ENCODE data around the gene UQCR11.
A peak's percentile ranks its signal among the peaks of the same experiment; 100 is the strongest.

Gene UQCR11

DNA sequence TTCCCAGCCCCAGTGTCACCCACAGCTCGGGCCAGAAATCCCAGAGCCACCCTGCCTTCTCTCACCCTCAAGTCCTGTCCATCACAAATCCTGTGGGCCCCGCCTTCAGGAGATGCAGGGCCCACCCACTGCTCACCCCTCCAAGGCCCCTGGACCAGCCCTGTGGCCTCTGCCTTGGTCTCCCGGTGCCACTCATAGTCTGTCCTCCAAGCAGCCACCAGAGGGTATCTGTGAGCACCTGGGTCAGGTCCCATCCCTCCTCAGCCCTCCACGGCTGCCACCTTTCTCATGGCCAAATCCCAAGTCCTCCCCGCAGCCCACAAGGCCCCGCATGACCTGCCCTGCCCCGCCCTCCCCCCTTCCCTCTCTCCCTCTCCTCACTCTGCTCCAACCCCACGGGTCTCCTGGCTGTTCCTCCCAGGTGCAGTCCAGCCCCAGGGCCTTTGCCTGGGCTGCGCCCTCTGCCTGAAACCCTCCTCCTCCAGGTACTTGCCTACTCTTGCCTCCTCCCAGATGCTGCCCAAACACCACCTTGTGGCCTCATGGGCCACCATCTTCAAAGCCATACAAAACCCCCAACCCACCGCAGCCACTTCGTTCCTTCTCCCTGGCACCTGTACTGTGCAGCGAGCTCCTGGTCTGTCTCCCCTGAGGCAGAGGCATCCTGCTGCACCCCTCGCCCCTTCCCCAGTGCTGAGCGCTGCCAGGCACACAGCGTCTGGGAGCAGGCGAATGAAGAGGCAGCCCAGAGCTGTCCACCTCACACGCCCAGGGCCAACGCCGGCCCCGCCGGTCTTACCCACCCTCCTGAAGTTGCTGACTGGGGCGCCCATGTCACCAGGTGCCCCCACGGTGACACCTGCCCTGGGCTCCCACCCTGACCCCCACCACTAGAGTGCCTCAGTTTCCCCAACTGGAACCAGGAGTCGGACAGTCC lies 13.2 kb upstream of the UQCR11 start:
- POLR2A ChIA-PET = no interaction called here
- H3K4me3 ChIP-seq (ENCODE audit: low read depth, low read length) = no peak overlapping the region
- CTCF ChIA-PET = interaction anchor here (1.9 kb wide), 1 partner anchor 12 kb away, joined by 6 read pairs; no protein-coding TSS in a partner anchor
- TF ChIP-seq, protein P1, sequence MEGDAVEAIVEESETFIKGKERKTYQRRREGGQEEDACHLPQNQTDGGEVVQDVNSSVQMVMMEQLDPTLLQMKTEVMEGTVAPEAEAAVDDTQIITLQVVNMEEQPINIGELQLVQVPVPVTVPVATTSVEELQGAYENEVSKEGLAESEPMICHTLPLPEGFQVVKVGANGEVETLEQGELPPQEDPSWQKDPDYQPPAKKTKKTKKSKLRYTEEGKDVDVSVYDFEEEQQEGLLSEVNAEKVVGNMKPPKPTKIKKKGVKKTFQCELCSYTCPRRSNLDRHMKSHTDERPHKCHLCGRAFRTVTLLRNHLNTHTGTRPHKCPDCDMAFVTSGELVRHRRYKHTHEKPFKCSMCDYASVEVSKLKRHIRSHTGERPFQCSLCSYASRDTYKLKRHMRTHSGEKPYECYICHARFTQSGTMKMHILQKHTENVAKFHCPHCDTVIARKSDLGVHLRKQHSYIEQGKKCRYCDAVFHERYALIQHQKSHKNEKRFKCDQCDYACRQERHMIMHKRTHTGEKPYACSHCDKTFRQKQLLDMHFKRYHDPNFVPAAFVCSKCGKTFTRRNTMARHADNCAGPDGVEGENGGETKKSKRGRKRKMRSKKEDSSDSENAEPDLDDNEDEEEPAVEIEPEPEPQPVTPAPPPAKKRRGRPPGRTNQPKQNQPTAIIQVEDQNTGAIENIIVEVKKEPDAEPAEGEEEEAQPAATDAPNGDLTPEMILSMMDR (IDR thresholded peaks at IDR 0.05; ENCODE audit: insufficient read depth, low read length, missing control alignments) = peak; percentile 44
- DNase-seq (ENCODE audit: low read depth, low spot score) = no peak

DNA sequence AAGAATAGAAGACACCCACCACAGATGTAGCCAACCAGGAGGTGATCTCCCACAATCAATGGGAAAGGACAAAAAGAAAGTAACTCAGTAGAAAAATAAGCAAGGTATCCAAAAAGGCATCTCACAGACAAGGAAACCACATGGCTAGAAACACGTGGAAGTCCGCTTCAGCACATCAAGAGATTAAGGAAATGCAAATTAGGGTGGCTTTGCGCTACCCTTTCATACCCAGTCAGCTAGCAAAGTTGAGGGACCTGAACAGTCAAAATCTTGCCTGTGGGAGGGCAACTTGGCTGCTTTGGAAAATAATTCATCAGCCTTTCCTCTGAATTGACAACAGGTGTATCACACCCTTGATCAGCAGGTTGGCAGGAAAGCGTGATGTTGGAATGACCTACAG lies 11.6 kb upstream of the UQCR11 start:
- CTCF ChIA-PET = no interaction called here
- POLR2A ChIA-PET = interaction anchor here (1.4 kb wide), 1 partner anchor 11 kb away, joined by 8 read pairs; the partner anchor contains the start of gene UQCR11
- no peak overlapping the region for H3K4me3 ChIP-seq (ENCODE audit: low read depth, low read length)
- DNase-seq (ENCODE audit: low read depth, low spot score) = no peak
- TF ChIP-seq, protein P1 (IDR thresholded peaks at IDR 0.05; ENCODE audit: insufficient read depth, low read length, missing control alignments) = no peak

DNA sequence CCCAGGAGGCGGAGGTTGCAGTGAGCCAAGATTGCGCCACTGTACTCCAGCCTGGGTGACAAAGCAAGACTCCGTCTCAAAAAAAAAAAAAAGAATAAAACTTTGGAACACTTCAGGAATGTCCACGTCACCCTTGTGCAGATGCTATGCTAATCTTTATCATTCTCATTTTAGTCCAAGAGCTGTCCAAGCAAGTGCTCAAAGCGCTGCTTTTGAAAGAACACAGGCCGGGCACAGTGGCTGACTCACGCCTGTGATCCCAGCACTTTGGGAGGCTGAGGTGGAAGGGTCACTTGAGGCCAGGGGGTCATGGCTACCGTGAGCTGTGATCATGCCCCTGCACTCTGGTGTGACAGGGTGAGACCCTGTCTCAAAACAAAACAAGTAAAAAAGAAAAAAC lies 11.1 kb upstream of the UQCR11 start:
- ChIA-PET CTCF (interaction anchor here (0.9 kb wide), 1 partner anchor 9 kb away, joined by 3 read pairs; no protein-coding TSS in a partner anchor), POLR2A (interaction anchor here (1.4 kb wide), 1 partner anchor 11 kb away, joined by 8 read pairs; the partner anchor contains the start of gene UQCR11)

DNA sequence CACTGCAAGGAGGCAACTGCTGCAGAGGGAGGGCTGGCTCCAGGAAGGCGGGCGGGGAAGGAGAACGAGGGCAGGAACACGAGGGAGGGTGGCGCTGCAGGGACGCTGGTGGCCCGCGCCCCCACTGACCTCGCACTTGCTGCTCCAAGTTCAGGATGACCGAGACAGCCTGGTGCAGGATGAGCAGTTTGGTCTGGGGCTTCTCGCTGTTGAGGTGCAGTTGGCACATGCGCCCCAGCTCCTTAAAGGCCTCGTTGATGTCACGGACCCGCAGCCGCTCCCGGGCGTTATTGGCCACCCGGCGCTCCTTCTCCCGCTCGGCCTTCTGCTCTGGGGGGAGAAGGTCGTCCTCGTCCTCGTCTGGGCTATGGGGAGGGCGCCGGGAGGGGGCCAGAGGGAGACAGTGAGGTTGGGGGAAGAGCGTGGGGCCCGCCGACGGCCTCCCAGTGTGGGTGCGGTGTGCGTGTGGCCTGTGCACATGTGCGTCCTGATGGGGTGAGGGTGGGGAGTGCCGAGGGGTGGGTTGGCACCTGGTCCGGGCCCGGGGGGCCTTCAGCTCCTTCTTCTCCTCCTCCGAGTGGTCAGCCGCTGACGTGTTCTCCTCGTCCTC lies 10.0 kb upstream of the UQCR11 start:
- ChIA-PET POLR2A (no interaction called here), CTCF (no interaction called here)
- TF ChIP-seq, protein P1 (IDR thresholded peaks at IDR 0.05; ENCODE audit: insufficient read depth, low read length, missing control alignments) = no peak

More for the DNA sequence above, 11.1 kb upstream of the UQCR11 start:
- H3K4me3 ChIP-seq (ENCODE audit: low read depth, low read length) = no peak overlapping the region
- TF ChIP-seq, protein P1 (IDR thresholded peaks at IDR 0.05; ENCODE audit: insufficient read depth, low read length, missing control alignments) = no peak
- DNase-seq (ENCODE audit: low read depth, low spot score) = no peak

DNA sequence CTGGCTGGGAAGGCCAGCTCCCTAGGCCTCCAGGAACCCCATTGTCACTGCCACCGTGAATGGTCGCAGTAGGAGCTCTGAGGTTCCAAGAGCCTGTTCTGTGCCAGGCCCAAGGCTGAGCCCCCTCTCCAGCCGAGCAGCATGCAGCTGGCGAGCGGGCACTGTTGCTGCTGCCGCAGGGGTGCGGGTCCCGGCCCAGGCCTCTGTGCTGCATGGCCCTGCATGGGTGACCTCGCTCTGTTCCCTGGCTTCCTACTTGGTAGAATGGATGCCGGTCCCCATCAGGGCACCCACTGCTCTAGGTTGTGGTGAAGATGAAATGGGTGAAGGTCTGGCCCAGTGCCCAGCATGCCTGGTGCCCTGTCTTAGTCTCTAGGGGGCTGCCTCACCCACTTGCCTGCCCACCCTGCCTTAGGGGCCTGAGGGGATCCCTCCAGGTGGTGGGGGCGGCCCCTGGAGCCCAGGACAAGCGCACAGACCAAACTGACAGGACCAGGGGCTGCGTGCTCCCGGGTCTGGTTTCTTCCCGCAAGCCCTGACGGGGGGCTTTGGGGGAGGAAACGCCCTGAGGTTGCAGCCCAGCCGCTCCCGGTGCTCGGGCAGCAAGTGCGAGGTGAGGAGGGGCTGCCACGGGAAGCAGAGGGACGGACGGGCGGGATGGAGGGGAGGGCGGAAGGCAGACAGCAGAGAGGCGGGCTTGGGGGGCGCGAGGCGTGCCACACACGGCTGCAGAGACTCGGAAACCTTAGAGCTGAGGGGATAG lies 8.7 kb upstream of the UQCR11 start:
- CTCF ChIA-PET = no interaction called here
- TF ChIP-seq, protein P1 (IDR thresholded peaks at IDR 0.05; ENCODE audit: insufficient read depth, low read length, missing control alignments) = no peak
- POLR2A ChIA-PET = no interaction called here
- no peak overlapping the region for H3K4me3 ChIP-seq (ENCODE audit: low read depth, low read length)
- no peak for DNase-seq (ENCODE audit: low read depth, low spot score)

More for the DNA sequence above, 10.0 kb upstream of the UQCR11 start:
- no peak overlapping the region for H3K4me3 ChIP-seq (ENCODE audit: low read depth, low read length)
- DNase-seq (ENCODE audit: low read depth, low spot score) = no peak
